Measurements from ENCODE around the gene TET3. TPM values are rescaled to one million over a fixed set of nuclear protein-coding genes. Genes with fewer than 3 reads are reported as not detected.

The TET3 gene
- total and polyA plus RNA-seq, 2 of the 8 experiments (the other 6 are each of a cell fraction or from before 2014, with no cell fraction given): 4.5 to 21.1 TPM

DNA sequence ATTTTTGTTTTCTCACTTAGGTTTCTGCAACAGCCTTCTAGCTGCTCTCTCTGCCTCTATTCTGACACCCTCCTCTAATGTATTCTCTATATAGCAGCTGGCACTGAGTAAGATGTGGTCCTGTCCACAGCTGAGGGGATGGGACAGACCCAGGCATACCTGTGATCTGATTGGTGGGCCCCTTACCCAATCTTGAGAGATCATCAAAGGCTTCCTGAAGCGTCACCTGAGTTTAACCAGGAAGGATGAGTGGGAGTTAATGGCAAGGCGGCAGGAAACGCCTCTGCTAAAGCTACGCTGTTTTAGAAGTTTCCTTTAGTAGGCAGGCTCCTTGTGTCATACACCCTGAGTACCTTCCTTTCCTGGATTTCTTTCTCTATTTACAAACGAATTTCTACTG, 5.7 kb upstream of the TET3 start (continued):
- TF ChIP-seq SP4 (IDR thresholded peaks at IDR 0.05; ENCODE audit: low read length) (no peak), KDM1A (IDR thresholded peaks at IDR 0.05; ENCODE audit: borderline replicate concordance, low read length) (no peak), BRCA1 (IDR thresholded peaks at IDR 0.05; ENCODE audit: low read depth, low read length) (no peak), JUN (IDR thresholded peaks at IDR 0.05; ENCODE audit: low read depth, low read length) (no peak)
- TF ChIP-seq, protein P1, sequence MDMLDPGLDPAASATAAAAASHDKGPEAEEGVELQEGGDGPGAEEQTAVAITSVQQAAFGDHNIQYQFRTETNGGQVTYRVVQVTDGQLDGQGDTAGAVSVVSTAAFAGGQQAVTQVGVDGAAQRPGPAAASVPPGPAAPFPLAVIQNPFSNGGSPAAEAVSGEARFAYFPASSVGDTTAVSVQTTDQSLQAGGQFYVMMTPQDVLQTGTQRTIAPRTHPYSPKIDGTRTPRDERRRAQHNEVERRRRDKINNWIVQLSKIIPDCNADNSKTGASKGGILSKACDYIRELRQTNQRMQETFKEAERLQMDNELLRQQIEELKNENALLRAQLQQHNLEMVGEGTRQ (IDR thresholded peaks at IDR 0.05; ENCODE audit: low read length): no peak

Measured in H1 (cell line).